ENCODE results near the gene IGF1.

- TF ChIP-seq POLR2A (IDR thresholded peaks at IDR 0.05; ENCODE audit: low read depth, low read length) = no peak
- no peak for TF ChIP-seq POLR2AphosphoS5 (IDR thresholded peaks at IDR 0.05; ENCODE audit: low read depth, low read length)
Observed at GRCh38 chr12:102438827-102439210, 41.5 kb downstream of the IGF1 start.
